ENCODE data around the gene STOML1. TPM values are rescaled to one million over a fixed set of nuclear protein-coding genes. Genes with fewer than 3 reads are reported as not detected.

STOML1 gene
- total RNA-seq, 1 donor from 2014 or later: 16.3 TPM

- Histone ChIP-seq H3K9me3 (no peaks in the 10 kb centered on the region), H3K27ac (no peak overlapping the region), H3K4me1 (peaks cover 13% of the 10 kb centered on the region), H3K27me3 (ENCODE audit: low read depth) (no peaks in the 10 kb centered on the region), H3K4me3 (no peak overlapping the region), H3K36me3 (no peaks in the 10 kb centered on the region)
- no peak for TF ChIP-seq CTCF (IDR thresholded peaks at IDR 0.05)
- intact Hi-C loops (cut with DNase I): no loop called here
- ATAC-seq: no peak
- DNase-seq: peak; percentile 2
These were observed 43.1 kb downstream of the STOML1 start for GRCh38 chr15:73948982-73949381.

- Histone ChIP-seq H3K4me3 (no peak overlapping the region), H3K27me3 (ENCODE audit: low read depth) (no peaks in the 10 kb centered on the region), H3K4me1 (peaks cover 13% of the 10 kb centered on the region), H3K27ac (no peak overlapping the region), H3K36me3 (no peaks in the 10 kb centered on the region), H3K9me3 (no peaks in the 10 kb centered on the region)
- DNase-seq: peak; percentile 4
- TF ChIP-seq CTCF (IDR thresholded peaks at IDR 0.05): no peak
- intact Hi-C loops (cut with DNase I): no loop called here
- ATAC-seq: no peak
These were observed 43.7 kb downstream of the STOML1 start for GRCh38 chr15:73948396-73948795.

DNA sequence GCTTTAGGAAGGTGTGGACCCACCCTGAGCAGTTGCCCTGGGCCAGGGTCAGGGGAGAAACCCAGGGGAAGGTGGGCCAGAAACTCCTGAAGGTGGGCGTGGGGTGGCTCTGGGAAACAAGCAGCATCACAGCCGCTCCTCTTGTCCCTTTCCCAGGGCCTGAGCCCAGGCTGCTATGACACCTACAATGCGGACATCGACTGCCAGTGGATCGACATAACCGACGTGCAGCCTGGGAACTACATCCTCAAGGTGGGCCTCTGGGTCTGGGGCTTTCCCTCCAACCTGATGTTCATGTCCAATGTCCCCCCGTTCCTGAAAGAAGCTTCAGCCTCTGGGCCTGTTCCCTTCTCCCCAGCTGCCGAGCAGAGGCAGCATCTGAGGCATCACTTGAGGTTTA is 44.4 kb downstream of the STOML1 start:
- no peak for TF ChIP-seq CTCF (IDR thresholded peaks at IDR 0.05)
- intact Hi-C loops (cut with DNase I): no loop called here
- Histone ChIP-seq H3K9me3 (no peaks in the 10 kb centered on the region), H3K27ac (no peak overlapping the region), H3K36me3 (no peaks in the 10 kb centered on the region), H3K27me3 (ENCODE audit: low read depth) (no peaks in the 10 kb centered on the region), H3K4me3 (no peak overlapping the region), H3K4me1 (peaks cover 13% of the 10 kb centered on the region)
- DNase-seq: peak; percentile 18
- ATAC-seq: no peak

DNA sequence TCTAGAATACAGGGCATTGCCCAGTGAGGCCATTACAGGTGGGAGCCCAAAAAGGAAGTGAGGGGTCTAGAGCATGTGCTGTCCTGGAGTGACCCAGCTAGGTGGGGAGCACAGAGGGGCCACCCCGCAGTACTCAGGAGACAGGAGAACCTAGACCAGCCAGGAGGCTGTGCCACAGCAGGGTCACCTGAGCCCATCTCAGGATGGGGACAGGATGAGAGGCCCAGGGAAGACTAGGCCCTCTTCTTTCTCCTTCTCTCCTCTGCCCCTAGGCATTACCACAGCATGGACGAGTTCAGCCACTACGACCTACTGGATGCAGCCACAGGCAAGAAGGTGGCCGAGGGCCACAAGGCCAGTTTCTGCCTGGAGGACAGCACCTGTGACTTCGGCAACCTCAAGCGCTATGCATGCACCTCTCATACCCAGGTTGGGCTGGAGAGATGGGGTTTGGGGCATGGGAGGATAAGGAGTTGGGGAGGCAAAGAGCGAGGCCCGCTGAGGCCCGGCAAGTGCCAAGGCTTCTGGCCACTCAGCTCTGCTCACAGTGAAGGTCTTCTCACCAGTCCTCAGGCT is 45.2 kb downstream of the STOML1 start:
- TF ChIP-seq CTCF (IDR thresholded peaks at IDR 0.05): no peak
- no peaks in the 10 kb centered on the region for H3K36me3 ChIP-seq
- H3K4me1 ChIP-seq: peaks cover 5% of the 10 kb centered on the region
- H3K27ac ChIP-seq: no peak overlapping the region
- H3K9me3 ChIP-seq: no peaks in the 10 kb centered on the region
- H3K27me3 ChIP-seq (ENCODE audit: low read depth): no peaks in the 10 kb centered on the region
- intact Hi-C loops (cut with DNase I): no loop called here
- no peak overlapping the region for H3K4me3 ChIP-seq
- ATAC-seq (no peak), DNase-seq (peak; percentile 18)

- Histone ChIP-seq H3K27ac (no peak overlapping the region), H3K4me1 (no peaks in the 10 kb centered on the region), H3K27me3 (ENCODE audit: low read depth) (no peaks in the 10 kb centered on the region), H3K9me3 (no peaks in the 10 kb centered on the region), H3K4me3 (no peak overlapping the region), H3K36me3 (no peaks in the 10 kb centered on the region)
- TF ChIP-seq CTCF (IDR thresholded peaks at IDR 0.05): no peak
- intact Hi-C loops (cut with DNase I): no loop called here
- ATAC-seq (no peak), DNase-seq (peak; percentile 39)
These were observed 45.9 kb downstream of the STOML1 start for GRCh38 chr15:73946046-73946721.

All from lower lobe of right lung (tissue), 2 donors.